AML-193 (cell line): ENCODE measurements around the gene PODXL2.
"Not testable (repeated sequence)": the region's sequence is repeated elsewhere in the genome, so short reads cannot be mapped to it uniquely, and the experiment has no call there.

Experiments
- DNase-seq, 2 experiments: peaks; one replicate each; lab custom pipeline; 2025; lab: John Stamatoyannopoulos, UW

The PODXL2 gene

GRCh38 chr3:127628788-127629466, at the start of gene PODXL2:
Gene PODXL2, plus strand, starts transcription at chr3:127629185. Its CDS starts 35 bp downstream, at chr3:127629220.
- DNase-seq = no peak

DNA sequence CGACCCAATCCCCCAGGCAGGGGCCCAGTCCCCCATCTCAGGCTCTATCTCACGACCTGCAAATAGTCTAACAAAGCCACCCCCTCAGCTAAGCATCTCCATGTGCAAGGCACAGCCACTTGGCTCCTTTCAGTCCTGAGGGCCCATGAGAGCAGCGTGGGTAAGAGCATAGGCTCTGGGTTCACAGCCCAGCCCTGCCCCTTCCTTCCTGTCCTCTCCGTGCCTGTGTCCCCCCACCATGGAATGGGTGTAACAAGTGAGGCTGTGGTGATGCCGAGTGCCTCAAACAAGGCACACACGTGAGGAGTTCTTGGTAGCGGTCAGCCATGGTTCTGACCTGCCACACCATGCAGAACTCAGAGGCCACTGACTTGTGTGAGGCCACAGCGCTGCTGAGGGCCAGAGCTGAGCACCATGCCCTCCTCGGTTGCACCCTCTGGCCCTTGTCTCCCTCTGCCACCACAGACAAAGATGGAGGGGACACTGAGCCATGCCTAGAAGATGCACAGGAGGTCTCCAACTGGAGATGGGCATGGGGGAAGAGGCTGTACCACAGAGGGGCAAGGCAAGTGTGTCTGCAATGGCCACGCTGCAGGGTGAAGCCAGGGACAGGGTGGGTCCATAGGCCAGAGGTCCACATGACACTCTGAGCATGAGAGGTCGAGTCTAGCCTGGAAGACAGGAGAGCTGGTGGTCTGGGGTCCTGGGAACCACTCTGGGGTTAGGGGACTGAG, 48.5 kb upstream of the PODXL2 start:
- no peak for DNase-seq

- no peak for DNase-seq
These were observed 44.3 kb upstream of the PODXL2 start for GRCh38 chr3:127584734-127585133.

GRCh38 chr3:127585163-127585812, 43.7 kb upstream of the PODXL2 start:
- DNase-seq = no peak

GRCh38 chr3:127585813-127586413, 43.1 kb upstream of the PODXL2 start:
- no peak for DNase-seq

DNA sequence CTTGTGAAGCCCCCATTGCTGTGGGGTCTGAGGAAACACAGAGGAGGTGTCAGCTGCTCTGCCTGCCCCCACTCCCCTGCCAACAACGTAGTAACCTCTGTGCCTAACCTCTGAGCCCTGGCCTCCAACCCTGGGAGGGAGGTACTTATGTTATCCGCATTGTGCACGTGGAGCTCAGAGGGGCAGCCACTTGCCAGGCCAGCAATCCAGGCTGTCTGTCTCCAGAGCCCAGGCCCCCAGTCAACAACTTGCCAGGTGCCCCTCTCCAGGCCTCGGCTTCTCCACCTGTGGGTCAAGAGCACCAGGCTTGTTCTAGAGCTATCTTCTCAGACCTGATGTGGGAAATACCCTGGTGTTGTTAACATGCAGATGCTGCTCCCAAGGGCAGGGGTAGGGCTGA, 41.1 kb upstream of the PODXL2 start:
- DNase-seq = no peak

DNA sequence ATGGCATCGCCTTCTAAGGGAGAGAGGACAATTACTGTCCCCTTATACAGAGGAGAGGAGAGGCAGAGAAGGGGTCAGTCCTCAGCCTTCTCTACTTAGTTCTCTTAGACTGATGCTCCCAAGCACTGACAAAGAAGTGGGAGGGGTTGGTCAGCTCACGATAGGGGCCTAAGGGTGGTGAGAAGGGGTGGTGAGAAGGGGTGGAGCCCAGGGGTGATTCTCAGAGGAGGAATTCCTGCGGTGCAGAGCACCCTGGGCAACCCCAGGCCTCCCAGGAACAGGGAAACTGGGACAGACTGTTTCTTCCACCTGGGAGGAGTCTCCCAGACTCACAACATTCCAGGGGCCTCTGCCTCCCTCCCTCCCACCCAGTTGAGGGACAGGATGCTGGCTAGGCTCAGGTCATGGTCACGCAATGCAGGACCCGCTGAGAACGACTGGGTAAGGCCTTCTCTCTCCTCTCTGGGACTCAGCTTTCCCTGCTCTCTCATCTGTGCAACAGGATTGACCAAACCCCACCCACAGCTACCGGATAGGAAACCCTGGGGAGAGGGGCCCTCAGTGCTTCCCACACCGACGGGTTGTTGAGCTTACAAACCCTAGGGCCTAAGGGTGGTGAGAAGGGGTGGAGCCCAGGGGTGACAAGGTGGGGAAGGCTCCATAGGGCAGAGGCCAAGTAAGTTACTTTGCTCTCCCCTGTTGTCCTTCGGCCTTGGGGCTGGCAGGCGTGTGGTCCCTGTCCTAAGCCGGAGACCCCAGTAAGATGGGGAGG, 40.0 kb upstream of the PODXL2 start:
- DNase-seq = peak in 1 of 2 experiments; percentile 43

- peak in 1 of 2 experiments; percentile 43 for DNase-seq
These were observed 39.2 kb upstream of the PODXL2 start for GRCh38 chr3:127589600-127590281.

DNA sequence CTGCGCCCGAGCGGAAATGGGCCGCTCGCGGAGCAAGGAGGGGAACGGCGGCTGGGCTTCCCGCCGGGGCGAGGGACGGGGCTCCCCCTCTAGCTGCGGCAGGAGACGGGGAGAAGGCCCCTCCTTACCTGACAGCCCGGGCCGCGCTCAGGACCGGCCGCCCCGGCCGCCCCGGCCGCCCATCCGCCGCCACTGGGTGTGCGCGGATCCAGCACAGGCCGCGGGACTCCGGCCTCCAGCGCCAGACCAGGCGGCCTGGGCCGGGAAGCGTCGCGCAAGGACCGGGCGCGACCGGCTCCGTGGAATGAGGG, 38.7 kb upstream of the PODXL2 start:
- no peak for DNase-seq

- peak; percentile 99 for DNase-seq
These were observed 38.2 kb upstream of the PODXL2 start, which contains the start of gene TPRA1 for GRCh38 chr3:127590593-127591465. Gene TPRA1, minus strand, starts transcription at chr3:127590733. Its CDS starts 10,587 bp downstream, at chr3:127580146.

GRCh38 chr3:127593178-127593577, 35.8 kb upstream of the PODXL2 start:
- no peak for DNase-seq

- DNase-seq = no peak
These were observed 33.7 kb upstream of the PODXL2 start for GRCh38 chr3:127595303-127595702.

- no peak for DNase-seq
These were observed 31.8 kb upstream of the PODXL2 start for GRCh38 chr3:127597020-127597771.

- DNase-seq = no peak
These were observed 30.0 kb upstream of the PODXL2 start for GRCh38 chr3:127598841-127599570.

GRCh38 chr3:127600749-127601456, 28.1 kb upstream of the PODXL2 start:
- no peak for DNase-seq

- DNase-seq = no peak
These were observed 24.9 kb upstream of the PODXL2 start for GRCh38 chr3:127604035-127604434.

DNA sequence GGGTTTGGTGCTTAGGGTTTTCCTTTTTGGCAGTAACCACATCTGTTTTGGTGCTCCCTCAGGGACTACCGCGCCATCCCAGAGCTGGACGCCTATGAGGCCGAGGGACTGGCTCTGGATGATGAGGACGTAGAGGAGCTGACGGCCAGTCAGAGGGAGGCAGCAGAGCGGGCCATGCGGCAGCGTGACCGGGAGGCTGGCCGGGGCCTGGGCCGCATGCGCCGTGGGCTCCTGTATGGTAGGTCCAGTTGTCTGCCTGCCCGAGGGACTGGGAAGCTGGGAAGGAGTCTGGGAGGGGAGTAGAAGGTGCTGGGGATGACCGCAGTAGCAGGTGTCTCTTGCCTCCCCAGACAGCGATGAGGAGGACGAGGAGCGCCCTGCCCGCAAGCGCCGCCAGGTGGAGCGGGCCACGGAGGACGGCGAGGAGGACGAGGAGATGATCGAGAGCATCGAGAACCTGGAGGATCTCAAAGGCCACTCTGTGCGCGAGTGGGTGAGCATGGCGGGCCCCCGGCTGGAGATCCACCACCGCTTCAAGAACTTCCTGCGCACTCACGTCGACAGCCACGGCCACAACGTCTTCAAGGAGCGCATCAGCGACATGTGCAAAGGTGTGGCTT, 24.3 kb upstream of the PODXL2 start:
- no peak for DNase-seq

- not testable (repeated sequence) for DNase-seq
These were observed 23.4 kb upstream of the PODXL2 start for GRCh38 chr3:127605547-127605946.
